ENCODE measurements around the gene PLTP. TPM values are rescaled to one million over a fixed set of nuclear protein-coding genes. Genes with fewer than 3 reads are reported as not detected.

The PLTP gene
- total and polyA plus RNA-seq, 2 of the 13 experiments (the other 11 are each of a cell fraction or from before 2014, with no cell fraction given): 16.9 to 28.6 TPM

DNA sequence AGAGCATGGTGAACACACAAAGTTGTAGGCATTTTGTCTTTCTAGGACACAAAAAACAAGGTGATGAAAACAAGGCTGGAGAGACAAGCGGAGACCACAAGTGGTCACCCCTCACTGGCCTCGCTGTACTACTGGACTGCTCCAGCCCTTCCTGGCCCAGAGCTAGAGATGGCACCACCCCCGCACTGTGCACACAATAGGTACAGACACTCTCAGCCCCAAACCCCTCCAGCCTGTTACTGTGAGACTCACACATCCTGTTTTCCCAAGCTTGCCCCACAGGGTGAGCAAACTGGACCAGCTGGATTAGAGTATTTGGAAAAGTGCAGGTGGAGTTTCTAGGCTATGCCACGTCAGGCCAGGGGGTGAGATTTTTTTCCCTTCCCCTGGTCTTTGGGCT is 39.3 kb downstream of the PLTP start (continued):
- TF ChIP-seq, protein P1, sequence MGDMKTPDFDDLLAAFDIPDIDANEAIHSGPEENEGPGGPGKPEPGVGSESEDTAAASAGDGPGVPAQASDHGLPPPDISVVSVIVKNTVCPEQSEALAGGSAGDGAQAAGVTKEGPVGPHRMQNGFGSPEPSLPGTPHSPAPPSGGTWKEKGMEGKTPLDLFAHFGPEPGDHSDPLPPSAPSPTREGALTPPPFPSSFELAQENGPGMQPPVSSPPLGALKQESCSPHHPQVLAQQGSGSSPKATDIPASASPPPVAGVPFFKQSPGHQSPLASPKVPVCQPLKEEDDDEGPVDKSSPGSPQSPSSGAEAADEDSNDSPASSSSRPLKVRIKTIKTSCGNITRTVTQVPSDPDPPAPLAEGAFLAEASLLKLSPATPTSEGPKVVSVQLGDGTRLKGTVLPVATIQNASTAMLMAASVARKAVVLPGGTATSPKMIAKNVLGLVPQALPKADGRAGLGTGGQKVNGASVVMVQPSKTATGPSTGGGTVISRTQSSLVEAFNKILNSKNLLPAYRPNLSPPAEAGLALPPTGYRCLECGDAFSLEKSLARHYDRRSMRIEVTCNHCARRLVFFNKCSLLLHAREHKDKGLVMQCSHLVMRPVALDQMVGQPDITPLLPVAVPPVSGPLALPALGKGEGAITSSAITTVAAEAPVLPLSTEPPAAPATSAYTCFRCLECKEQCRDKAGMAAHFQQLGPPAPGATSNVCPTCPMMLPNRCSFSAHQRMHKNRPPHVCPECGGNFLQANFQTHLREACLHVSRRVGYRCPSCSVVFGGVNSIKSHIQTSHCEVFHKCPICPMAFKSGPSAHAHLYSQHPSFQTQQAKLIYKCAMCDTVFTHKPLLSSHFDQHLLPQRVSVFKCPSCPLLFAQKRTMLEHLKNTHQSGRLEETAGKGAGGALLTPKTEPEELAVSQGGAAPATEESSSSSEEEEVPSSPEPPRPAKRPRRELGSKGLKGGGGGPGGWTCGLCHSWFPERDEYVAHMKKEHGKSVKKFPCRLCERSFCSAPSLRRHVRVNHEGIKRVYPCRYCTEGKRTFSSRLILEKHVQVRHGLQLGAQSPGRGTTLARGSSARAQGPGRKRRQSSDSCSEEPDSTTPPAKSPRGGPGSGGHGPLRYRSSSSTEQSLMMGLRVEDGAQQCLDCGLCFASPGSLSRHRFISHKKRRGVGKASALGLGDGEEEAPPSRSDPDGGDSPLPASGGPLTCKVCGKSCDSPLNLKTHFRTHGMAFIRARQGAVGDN (CRISPR knock-in tag; IDR thresholded peaks at IDR 0.05): peak; percentile 42
- TF ChIP-seq KMT2A (CRISPR knock-in tag; IDR thresholded peaks at IDR 0.05) (0 out of 2 replicates have a peak, but pooled peaks have one; percentile 28), DMAP1 (CRISPR knock-in tag; IDR thresholded peaks at IDR 0.05) (no peak), GTF2F1 (IDR thresholded peaks at IDR 0.05; ENCODE audit: low read length) (no peak), HMG20A (CRISPR knock-in tag; IDR thresholded peaks at IDR 0.05; ENCODE audit: borderline replicate concordance) (no peak), ZNF766 (CRISPR knock-in tag; IDR thresholded peaks at IDR 0.05; ENCODE audit: borderline replicate concordance) (no peak), ZSCAN31 (CRISPR knock-in tag; IDR thresholded peaks at IDR 0.05; ENCODE audit: low read depth) (no peak), TEAD3 (CRISPR knock-in tag; optimal IDR thresholded peaks at IDR 0.05; ENCODE audit: borderline replicate concordance) (peak; percentile 34), ZZZ3 (CRISPR knock-in tag; IDR thresholded peaks at IDR 0.05; ENCODE audit: borderline replicate concordance) (no peak), TBX3 (IDR thresholded peaks at IDR 0.05; ENCODE audit: borderline replicate concordance) (no peak), ZNF563 (CRISPR knock-in tag; IDR thresholded peaks at IDR 0.05) (no peak), TFAP4 (IDR thresholded peaks at IDR 0.05; ENCODE audit: borderline replicate concordance, low read depth) (0 out of 2 replicates have a peak, but pooled peaks have one; percentile 35), KLF15 (CRISPR knock-in tag; IDR thresholded peaks at IDR 0.05; ENCODE audit: borderline replicate concordance) (no peak), ZC3H13 (CRISPR knock-in tag; IDR thresholded peaks at IDR 0.05) (no peak), HDAC1 (CRISPR knock-in tag; IDR thresholded peaks at IDR 0.05) (no peak), TFDP1 (CRISPR knock-in tag; IDR thresholded peaks at IDR 0.05; ENCODE audit: borderline replicate concordance) (no peak)
- TF ChIP-seq, protein P2, sequence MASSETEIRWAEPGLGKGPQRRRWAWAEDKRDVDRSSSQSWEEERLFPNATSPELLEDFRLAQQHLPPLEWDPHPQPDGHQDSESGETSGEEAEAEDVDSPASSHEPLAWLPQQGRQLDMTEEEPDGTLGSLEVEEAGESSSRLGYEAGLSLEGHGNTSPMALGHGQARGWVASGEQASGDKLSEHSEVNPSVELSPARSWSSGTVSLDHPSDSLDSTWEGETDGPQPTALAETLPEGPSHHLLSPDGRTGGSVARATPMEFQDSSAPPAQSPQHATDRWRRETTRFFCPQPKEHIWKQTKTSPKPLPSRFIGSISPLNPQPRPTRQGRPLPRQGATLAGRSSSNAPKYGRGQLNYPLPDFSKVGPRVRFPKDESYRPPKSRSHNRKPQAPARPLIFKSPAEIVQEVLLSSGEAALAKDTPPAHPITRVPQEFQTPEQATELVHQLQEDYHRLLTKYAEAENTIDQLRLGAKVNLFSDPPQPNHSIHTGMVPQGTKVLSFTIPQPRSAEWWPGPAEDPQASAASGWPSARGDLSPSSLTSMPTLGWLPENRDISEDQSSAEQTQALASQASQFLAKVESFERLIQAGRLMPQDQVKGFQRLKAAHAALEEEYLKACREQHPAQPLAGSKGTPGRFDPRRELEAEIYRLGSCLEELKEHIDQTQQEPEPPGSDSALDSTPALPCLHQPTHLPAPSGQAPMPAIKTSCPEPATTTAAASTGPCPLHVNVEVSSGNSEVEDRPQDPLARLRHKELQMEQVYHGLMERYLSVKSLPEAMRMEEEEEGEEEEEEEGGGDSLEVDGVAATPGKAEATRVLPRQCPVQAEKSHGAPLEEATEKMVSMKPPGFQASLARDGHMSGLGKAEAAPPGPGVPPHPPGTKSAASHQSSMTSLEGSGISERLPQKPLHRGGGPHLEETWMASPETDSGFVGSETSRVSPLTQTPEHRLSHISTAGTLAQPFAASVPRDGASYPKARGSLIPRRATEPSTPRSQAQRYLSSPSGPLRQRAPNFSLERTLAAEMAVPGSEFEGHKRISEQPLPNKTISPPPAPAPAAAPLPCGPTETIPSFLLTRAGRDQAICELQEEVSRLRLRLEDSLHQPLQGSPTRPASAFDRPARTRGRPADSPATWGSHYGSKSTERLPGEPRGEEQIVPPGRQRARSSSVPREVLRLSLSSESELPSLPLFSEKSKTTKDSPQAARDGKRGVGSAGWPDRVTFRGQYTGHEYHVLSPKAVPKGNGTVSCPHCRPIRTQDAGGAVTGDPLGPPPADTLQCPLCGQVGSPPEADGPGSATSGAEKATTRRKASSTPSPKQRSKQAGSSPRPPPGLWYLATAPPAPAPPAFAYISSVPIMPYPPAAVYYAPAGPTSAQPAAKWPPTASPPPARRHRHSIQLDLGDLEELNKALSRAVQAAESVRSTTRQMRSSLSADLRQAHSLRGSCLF (CRISPR knock-in tag; IDR thresholded peaks at IDR 0.05; ENCODE audit: borderline replicate concordance): no peak
- TF ChIP-seq, protein P3, sequence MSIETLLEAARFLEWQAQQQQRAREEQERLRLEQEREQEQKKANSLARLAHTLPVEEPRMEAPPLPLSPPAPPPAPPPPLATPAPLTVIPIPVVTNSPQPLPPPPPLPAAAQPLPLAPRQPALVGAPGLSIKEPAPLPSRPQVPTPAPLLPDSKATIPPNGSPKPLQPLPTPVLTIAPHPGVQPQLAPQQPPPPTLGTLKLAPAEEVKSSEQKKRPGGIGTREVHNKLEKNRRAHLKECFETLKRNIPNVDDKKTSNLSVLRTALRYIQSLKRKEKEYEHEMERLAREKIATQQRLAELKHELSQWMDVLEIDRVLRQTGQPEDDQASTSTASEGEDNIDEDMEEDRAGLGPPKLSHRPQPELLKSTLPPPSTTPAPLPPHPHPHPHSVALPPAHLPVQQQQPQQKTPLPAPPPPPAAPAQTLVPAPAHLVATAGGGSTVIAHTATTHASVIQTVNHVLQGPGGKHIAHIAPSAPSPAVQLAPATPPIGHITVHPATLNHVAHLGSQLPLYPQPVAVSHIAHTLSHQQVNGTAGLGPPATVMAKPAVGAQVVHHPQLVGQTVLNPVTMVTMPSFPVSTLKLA (IDR thresholded peaks at IDR 0.05): no peak

Measured in HepG2 (cell line).